ENCODE data around the gene CLC.
"Not testable (repeated sequence)": the region's sequence is repeated elsewhere in the genome, so short reads cannot be mapped to it uniquely, and the experiment has no call there.

Gene CLC

DNA sequence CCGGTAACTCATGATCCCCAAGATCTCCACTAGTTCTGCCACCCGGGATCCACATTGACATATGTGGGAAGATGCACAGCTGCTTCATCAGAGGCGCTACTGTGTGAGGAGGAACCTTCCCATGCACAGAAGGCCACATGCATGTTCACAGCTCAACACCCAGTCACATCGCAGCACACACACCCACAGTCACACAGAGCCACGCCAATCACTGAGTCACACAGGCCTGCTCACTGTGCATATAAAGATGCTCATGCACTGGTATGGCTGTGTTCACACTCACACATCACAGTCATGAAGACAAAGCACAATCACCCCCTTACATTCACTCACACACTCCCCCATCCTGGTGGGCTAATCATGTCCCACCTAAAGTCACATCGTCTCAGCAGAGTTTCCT lies 9.8 kb downstream of the CLC start:
- no peak for DNase-seq

GRCh38 chr19:39727070-39727800 lies 10.6 kb downstream of the CLC start:
- DNase-seq, result no peak

- DNase-seq, result no peak
Measured at GRCh38 chr19:39725995-39726394, 11.8 kb downstream of the CLC start.

DNA sequence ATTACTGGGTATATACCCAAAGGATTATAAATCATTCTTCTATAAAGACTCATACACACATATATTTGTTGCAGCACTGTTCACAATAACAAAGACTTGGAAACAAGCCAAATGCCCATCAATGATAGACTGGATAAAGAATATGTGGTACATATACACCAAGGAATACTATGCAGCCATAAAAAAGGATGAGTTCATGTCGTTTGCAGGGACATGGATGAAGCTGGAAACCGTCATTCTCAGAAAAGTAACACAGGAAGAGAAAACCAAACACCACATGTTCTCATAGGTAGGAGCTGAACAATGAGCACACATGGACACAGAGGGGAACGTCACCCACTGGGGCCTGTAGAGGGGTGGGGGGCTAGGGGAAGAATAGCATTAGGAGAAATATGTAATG lies 17.7 kb downstream of the CLC start:
- DNase-seq, result not testable (repeated sequence)

GRCh38 chr19:39710333-39710890 lies 27.4 kb downstream of the CLC start:
- DNase-seq, result no peak

DNA sequence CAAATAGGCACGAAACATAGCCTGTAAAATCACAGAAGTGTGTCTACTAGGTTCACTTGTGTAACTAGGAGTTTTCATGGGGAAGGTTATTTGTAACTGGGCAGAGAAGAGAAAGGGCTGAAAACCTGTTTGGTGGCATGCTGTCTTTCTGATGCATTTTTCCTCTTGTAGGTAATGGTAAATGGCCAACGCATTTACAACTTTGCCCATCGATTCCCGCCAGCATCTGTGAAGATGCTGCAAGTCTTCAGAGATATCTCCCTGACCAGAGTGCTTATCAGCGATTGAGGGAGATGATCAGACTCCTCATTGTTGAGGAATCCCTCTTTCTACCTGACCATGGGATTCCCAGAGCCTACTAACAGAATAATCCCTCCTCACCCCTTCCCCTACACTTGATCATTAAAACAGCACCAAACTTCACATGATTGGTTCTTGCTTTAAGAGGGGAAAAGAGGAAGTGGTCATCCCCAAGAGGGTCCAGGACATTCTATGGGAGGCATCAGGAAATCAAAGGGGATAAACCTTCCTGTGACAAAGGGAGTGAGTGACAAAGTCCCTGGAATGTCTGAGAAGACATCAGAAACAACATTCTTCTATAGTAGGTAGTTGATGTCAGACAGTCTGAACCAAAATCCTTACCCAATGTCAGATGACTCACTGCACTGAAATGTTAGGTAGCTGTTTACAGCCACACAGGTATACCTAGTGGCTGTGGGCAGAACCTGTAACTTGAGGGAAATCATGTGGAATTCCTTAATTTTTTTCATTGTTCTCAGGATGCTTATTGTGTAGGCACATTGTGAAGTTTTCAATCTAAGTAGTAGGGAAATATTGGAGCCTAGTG lies 28.6 kb downstream of the CLC start:
- no peak for DNase-seq

GRCh38 chr19:39708594-39708993 lies 29.2 kb downstream of the CLC start:
- DNase-seq, result no peak

DNA sequence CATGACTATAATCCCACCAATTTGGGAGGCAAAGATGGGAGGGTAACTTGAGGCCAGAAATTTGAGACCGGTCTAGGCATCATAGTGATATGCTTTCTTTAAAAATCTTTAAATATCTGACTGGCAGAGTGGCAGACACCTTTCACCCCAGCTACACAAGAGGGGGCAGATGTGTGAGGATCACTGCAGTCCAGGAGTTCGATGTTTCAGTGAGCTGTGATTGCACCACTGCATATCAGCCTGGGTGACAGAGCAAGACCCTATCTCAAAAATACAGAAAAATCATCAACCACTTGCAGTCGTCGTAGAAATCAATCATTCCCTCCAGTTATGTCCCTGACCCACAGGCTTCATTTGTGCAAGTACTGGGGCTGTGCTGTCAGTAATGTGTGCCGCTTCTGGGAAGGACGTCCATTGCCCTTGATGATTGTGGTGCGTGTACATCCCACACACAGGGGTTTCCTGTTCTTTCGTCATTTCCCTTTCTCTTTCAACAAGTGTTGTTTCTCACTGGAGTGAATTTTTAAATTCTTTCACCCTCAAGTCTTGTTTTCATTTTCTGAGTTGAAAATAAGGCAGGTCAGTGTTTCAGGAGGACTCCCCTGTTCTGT lies 32.1 kb downstream of the CLC start:
- DNase-seq, result no peak

DNA sequence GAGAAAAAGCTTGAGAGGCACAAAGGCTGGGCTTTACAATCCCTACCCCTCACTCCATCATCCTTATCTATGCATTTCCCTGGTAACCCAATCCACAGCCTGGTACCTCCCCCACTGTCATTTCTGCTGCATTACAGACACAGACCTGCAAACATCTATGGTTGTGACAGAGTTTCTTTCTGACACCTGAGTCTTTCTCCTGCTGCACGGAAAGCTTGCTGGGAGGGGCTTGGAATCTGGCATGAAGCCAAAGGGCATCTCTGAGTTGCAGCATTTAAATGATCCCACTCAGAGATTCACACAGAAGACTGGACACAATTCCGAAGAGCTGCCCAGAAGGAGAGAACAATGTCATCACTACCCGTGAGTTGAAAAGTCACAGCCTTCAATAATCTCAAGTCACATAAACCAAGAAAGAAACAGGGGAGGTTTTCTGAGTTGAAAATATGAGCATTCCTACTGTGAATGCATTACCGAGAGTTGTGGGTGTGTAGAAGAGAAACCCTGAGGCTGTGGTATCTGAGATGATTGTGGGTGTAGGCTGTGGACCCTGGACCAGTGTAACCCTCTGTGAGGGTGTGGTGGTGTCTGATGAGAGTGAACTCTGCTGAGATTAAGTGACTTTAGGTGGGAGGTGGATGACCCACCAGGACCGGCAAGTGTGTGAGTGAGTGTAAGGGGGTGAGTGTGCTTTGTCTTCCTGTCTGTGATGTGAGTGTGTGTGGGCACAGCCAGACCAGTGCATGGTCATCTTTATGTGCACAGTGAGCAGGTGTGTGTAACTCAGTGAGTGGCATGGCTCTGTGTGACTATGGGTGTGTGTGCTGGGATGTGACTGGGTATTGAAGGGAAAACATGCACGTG lies 33.4 kb downstream of the CLC start, which contains the start of gene LGALS14:
LGALS14 (plus strand) TSS at position 301 of the 864 bp plus-strand sequence; CDS start at position 349, 48 bp downstream.
- DNase-seq, result no peak

DNA sequence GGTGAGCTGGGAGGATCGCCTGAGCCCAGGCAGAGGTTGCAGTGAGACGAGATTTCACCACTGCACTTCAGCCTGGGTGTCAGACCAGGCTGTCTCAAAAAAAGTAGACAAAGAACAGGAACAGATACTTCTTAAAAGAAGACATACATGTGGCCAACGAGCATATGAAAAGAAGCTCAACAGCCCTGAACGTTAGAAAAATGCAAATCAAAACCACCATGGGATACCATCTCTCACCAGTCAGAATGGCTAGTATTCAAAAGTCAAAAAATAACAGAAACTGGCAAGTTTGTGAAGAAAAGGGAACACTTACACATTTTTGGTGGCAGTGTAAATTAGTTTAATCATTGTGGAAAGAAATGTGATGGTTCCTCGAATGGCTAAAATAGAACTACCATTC lies 36.5 kb downstream of the CLC start:
- no peak for DNase-seq

DNA sequence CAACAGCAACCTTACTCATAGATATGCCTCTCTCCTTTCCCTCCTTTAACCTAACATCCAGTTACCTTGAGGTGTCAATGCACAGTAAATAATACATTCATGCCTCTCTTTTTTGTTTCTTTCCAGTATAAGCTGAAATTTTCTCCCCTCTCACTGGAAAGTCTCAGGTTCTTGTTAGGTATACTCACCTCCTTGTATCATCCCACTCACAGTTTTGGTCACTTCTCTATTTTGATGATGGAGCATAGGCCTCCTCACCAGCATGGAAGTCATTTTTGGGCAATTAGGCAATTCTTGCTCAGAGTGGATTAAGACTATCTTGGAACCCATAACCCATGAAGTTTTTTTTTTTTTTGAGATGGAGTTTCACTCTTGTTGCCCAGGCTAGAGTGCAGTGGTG lies 39.3 kb downstream of the CLC start:
- no peak for DNase-seq

DNA sequence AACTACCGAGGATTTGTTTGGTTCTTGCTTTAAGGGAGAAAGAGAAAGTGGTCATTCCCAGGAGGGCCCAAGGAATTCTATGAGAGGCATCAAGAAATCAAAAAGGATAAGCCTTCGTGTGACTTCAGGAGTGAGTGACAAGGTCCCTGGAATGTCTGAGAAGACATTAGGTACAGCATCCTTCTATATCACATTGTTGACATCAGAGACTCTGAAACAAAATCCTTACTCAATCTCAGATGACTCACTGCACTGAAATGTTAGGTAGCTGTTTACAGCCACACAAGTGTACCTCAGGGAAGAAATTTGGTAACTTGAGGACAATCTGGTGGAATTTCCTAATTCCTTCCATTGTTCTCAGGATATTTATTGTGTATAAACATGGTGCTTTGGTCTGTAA lies 41.4 kb downstream of the CLC start:
- DNase-seq, result no peak

- DNase-seq, result no peak
Measured at GRCh38 chr19:39695759-39696158, 42.1 kb downstream of the CLC start.

- DNase-seq, result no peak
Measured at GRCh38 chr19:39692822-39693221, 45.0 kb downstream of the CLC start.

DNA sequence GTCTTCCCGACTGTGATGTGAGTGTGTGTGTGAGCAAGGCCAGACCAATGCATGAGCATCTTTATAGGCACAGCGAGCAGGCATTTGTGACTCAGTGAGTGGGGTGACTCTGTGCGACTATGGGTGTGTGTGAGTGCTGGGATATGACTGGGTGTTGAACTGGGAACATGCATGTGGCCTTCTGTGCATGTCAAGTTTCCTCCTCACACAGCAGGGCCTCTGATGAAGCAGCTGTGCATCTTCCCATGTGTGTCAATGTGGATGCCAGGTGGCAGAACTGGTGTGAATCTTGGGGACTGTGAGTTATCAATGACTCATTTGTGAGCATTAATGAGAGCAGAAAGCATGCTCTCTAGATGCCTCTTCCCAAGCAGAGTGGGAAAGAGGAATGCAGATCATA lies 45.7 kb downstream of the CLC start:
- DNase-seq, result no peak

DNA sequence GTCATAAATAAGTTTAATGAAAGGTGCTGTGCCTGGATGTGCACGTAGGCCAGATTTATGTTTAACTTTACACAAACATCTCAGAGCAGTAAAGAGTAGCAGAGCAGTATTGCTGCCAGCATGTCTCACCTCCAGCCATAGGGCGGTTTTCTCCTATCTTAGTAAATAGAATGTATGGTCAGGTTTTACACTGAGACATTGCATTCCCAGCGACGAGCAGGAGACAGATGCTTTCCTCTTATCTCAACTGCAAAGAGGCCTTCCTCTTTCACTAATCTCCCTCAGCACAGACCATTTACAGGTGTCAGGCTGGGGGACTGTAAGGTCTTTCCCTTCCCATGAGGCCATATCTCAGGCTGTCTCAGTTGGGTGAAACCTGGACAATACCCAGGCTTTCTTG lies 49.2 kb downstream of the CLC start:
- DNase-seq, result not testable (repeated sequence)

DNA sequence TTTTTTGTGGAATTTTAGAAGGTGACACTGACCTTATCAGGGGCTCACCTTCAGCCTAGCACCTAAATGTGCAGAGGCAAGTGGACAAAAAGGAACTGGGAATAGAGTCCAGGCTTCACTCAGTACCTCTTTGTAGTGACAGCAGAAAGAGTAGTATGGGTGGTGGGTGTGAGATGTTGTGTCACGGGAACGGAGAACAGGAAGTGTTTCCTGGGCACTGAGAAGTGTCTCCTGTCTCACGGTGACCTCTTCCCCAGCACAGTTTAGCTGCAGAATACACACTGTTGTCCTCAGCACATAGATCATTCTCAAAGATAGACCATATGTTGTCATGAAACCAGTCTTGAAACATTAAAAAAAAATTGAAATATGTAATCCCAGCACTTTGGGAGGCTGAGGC lies 51.1 kb downstream of the CLC start:
- DNase-seq, result no peak

DNA sequence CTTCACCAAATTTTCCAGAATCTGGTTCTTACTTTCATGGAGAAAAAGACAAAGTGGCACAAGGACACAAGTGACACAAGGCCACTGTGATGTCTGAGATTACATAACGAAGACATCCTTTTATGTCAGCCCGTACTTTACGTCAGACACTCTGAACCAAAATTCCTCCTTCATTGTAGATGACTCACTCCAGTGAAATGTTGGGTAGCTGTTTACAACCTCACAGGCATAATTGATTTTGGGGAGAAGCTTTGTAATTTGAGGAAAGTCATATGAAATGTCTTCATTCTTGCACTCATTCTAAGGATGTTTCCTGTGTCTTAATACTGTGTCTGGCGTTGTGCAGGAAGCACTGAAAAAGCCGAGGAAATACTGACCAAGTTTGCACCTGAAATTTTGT lies 53.6 kb downstream of the CLC start:
- DNase-seq, result no peak

DNA sequence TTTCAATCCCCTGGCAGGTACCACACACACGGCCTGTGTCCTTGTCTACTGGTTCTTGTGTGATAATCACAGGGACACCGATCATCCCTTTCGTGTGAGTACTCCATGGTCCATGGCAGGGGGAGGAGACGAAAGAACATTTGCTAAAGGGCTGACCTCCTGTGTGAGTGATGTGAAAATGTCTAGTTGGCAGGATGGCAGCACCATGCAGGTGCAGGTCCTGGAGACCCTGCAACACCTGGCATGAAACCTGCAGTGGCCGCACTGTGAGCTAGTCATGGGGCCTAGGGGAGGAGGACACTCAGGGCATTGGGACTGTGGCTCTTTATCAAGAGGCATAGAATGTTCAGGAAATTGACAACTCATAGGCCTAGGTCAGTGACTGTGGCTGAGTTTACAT lies 56.4 kb downstream of the CLC start:
- DNase-seq, result no peak

Measured in cortex of kidney (tissue), 1 donor.